A172 (cell line): ENCODE data around the gene PIGO. TPM values are rescaled to one million over a fixed set of nuclear protein-coding genes. Genes with fewer than 3 reads are reported as not detected.

Experiments used
- DNase-seq: peaks from one replicate; pipeline ENCODE4 v3.0.0-alpha.2; 2015; ENCODE audit warnings: low spot score
- total RNA-seq: library from RNA; depleted of rRNA; stranded (reverse); fragments of >200 nt; shearing (Covaris generic); gene quantifications from 2 replicates; pipeline ENCODE4 v1.2.3, GENCODE V29; 2014

Gene PIGO
- total RNA-seq, 1 experiment from 2014 or later = 16.6 TPM

DNA sequence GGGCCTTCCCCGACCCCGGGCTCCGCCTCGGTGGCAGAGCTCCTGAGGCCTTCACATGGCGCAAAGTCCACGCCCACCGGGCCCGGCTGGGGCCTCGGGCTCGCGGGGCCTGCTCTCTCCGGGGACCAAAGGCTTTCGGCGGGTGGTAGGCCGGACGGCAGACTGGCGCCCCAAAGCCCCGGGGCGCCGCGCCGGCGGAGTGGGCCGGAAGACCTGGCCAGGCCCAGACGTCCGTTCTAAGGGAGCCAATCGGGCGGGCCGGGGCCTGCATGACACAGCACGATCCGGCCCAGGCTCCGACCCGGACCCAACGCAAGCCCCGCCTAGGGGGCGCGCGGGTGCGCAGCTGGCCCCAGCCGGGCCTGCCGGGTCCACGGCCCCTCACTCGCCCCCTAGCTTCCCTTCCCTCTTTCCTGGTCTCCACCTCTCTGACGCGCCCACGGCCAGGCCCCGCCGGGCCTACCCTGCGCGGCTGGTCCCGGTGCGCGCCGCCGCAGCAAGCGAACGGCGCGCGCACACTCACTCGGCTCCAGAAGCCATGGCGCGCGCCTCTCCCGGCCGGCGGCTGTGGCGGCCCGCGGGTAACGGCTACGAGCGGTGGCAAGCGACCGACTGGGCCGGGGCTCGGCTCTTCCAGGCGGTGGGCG is 24.5 kb downstream of the PIGO start:
- DNase-seq = peak; percentile 61

DNA sequence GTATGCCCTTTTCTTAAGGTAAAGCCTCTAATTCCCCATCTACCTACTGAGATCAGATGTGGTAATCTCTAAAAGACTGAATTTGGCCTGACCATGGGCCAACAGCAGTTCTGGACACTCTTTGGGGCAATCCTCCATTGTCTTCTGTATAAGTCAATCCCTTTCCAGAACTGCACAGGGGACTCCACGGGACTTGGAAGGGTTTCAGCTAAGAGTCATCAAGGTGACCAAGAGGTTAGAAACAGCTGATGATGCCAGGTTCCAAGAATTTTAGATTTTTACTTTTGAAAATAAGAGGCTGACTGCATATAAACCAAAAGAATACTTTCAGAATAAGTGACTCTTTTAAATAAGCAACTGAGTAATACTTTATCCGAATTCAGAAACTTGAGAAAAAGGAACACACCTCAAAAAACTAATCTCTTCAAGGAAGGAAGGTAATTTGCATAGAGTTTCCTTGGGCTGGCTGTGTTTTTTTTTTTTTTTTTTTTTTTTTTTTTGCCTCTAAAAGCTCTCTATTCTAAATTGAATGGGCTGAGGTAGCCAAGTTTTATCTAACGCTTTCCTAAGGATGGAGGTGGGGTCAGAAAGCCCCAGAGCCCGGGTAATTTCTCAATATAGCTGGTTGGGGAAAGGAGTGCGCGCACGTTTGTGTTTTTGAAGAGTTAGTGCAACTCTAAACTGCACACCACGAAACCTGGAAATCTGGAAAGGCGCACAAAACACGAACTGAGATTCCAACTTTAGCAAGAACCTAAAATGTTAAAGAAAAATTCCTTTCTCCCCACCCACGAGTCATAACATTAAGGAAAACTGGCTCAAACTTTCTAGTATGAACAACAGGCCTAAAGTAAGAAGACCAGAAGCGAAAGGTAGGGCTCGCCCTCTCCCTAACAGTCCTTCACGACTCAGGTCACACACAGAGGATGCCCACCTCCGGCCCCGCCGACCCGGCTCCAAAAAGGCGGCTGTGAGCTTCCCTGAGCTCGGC is 25.3 kb downstream of the PIGO start:
- peak; percentile 45 for DNase-seq

DNA sequence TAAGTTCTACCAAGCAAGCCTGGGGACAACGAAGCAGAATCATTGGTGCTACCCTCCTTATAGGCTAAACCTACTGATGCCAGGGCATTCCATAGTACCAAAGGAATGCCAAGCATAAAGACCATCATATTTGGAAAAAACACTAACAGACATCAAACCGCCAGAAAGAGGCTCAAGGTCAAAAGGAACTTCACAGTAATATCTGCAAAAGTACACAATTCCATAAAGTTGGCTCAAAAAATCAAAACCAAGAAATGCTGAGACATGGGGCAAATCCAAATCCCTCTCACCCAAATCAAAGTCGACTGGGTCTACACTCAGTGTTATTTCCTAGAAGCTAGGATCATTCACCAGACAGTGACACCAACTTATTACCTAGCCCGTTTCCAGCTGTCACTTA is 27.4 kb downstream of the PIGO start:
- no peak for DNase-seq

DNA sequence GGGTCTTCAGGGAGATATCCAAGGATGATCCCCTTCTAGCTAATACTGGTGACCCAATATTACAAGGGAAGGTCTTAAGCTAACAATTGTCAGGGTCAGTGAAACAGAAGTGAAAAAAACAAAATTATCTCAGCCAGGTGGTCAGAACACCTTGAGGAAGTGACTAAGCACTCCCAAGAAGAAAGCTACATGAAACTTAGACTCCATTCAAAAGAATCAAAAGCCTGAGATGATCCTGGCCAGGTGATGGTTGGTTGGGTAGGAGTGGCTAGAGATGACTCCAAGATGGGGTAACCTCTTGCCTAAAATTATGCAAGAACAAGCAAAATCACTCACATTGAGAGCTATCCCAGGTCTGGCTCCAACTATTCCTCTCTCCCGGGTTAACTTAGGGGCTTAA is 29.3 kb downstream of the PIGO start:
- no peak for DNase-seq

DNA sequence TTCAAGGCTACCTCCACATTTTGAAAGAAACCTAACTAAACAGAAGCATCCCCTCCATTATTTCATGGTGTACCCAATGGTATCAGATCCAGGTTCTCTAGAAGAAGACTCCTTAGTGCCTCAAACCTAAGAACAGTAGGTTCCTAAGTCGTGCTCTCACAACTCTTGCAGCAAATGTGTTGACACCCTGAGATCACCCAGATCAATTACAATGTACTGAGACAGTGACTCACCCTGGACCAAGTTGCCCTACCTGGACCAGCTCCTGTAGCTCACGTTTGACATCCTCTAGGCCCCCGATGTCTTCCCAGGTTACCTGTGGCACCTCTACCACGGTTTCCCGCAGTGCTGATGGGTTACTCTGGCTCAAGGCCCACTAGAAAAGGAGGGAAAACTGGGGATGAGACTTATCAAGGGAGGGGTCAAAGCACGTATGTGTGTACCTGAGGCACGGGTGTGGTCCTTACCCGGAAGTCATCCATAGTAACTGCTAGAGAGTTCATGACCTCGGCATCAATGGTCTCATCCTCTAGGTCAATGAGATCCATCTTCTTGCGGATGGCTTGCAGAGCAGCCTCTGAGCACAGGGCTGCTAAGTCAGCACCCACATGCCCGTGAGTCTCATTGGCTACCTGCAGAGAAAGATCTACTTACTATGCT is 35.7 kb downstream of the PIGO start:
- DNase-seq = no peak

DNA sequence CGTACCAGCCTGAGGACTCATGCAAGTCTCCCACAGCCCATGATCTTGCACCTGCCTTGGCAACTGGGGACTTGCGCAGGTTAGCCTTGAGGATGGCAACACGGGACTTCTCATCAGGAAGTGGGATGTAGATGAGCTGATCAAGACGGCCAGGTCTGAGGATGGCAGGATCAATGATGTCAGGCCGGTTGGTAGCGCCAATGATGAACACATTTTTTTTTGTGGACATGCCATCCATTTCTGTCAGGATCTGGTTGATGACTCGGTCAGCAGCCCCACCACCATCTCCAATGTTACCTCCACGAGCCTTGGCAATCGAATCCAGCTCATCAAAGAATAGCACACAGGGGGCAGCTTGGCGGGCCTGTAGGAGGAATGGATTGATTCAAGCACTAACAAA is 37.0 kb downstream of the PIGO start:
- no peak for DNase-seq

DNA sequence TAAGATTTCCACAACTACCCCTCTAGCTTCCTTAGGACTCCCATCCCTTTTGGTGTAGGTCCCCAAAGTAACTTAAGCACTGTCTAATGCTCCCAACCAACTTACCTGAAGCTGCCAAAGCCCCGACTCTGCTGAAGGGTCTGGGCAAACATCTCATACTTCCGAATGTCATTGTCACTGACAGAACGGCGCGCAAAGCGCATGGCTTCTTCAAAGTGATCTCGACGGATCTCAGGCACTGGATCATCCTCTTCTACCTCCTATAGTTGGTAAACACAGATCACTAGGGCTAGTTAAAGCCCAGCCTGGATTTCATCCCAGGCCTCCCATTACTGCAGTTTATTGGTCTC is 39.1 kb downstream of the PIGO start:
- no peak for DNase-seq

DNA sequence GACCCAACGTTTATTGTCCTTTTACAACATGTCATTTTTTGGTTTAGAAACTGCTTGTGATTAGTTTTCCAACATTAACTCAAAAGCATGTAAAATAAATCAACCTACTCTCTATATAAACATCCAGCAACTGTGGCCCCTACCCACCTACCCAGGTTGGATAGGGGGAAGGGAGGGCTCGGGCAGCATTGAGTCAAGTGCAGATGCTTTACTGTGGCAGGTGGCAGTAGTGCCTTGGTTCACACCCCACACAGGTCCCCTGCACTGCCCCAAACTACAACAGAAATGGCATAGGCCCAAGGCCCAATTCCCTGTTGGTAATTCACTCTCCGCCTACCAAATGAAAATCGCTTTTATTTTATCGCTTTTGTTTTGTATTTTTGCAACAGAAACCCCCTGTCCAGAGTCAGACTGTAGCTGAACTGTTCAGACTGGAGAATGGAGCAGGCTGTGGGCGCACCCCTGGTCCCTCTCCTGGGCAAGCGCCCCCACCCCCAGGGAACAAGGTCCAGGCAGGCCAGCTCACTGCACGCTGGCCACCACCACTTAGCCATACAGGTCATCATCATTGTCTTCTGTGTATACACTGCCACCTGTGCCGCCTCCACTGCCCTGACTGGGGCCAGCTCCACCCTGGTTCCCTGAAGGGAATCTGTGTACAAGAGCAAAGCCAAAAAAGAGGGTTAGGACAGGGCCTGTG is 39.7 kb downstream of the PIGO start:
- DNase-seq = no peak

DNA sequence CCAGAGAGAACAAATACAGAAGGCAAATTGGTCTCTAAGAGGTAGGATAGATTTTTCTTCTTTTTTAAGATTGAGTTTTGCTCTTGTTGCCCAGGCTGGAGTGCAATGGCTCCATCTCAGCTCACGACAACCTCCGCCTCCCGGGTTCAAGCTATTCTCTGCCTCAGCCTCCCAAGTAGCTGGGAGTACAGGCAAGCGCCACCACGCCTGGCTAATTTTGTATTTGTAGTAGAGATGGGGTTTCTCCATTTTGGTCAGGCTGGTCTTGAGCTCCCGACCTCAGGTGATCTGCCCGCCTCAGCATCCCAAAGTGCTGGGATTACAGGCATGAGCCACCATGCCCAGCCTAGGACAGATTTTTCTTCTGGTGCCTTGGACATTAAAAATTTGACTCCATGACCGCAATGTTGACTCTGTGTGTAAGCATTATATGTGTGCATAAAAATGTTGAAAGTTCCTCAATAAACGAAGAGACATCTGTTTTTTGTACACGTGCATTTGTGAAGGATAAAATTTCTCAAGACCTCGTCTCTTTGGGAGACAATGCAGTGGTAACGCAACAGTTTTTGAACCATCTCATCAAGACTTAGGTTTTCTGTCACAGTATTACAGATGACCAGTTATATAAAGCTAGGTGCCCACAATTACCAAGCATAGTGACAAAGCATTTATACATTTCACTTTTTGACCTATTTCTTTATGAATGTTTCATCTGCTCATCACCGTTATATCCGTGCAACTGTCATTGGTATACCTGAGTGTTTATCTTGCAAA is 41.3 kb downstream of the PIGO start:
- DNase-seq = no peak

DNA sequence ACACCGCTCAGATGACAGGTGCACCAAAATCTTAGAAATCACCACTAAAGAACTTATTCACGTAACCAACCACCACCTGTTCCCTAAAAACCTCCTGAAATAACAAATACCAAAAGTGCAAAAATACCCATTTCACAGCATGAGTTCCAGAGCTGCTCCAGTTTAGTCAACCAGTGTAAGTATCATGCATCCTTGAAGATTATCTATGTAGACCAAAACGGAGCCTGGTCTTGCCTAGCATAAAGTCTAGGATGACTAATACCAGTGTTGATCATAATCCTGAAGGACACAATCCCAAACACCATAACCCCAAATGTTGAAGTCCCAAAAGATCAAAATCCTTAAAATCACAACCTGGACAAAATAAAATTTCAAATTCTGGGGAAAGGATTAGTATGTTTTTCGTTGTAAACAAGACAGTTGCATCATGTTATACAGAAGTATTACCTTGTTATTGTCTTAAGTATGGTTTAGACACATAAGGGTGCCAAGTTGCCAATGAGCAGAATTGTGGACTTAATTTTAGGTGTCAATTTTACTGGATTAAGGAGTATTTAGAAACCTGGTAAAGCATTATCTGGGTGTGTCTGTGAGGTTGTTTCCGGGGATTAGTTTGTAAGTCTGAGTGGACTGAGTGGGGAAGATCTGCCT is 42.1 kb downstream of the PIGO start:
- no peak for DNase-seq

DNA sequence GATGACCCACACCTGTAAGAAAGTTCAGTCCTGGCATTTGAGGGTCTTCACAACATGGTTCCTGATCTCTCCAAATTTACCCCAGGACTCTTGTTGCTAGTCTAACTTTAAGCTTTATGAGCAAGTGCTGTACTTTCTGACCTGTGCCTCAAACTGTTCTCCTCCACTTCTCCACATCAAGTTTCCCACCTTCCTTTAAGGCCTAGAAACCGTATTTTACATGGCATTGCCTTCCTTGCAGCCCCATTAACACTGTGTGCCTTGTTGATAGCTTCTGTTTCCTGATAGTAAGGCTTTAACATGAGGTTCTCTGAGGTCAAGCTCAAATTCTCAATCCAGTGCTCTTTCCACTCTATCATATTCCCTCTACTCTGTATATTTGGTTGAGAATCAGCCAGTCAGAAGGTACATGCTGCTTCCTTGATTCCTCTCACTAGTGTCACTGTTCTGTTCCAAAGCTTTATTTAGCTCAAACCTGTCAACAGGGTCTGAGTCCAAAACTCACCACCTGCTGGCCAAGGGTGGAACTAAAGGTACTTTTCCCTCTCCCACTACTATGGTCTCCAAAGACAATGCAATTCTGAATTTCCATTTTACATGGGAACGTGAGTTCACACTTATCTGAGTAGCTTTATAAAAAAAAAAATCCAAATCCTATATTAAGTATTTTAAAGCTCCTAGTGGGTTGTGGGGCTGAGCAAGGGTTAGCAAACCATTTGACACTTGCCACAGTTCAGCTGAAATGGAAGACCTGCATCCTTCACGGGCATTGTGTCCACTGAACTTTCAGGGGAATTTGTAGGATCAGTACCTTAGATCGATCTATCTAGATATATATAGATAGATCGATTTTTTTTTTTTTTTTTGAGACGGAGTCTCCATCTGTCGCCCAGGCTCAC is 45.1 kb downstream of the PIGO start:
- DNase-seq = peak; percentile 45

DNA sequence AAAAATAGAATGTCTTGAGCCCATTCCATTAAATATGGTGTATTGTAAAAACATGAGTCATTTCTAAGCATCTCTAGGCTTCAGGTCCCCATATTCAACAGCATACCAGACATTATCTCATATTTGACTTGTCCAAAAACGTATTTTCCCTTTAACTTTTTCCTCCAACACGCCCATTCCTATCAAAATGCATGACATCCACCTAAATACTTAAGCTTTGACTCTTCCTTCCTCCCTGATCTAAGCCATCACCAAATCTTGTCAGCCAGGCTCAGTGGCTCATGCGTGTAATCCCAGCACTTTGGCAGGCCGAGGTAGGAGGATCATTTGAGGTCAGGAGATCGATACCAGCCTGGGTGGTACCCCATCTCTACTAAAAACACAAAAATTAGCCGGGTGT is 47.9 kb downstream of the PIGO start:
- DNase-seq = no peak

DNA sequence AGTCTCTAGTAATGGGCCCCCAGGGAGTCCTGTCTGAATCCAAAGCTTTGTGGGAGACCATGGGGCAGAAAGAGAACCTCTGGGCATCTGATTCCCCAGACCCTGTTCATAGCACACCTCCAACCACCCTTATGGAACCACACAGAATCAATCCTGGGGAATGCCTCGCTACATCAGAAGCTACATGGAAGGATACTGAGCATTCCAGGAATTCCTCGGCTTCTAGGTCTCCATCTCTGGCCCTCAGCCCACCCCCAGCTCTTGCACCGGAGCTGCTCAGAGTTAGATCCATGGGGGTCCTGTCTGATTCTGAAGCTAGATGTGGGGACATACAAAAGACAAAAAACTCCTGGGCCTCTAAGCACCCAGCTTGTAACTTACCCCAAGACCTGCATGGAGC is 52.3 kb downstream of the PIGO start:
- no peak for DNase-seq

DNA sequence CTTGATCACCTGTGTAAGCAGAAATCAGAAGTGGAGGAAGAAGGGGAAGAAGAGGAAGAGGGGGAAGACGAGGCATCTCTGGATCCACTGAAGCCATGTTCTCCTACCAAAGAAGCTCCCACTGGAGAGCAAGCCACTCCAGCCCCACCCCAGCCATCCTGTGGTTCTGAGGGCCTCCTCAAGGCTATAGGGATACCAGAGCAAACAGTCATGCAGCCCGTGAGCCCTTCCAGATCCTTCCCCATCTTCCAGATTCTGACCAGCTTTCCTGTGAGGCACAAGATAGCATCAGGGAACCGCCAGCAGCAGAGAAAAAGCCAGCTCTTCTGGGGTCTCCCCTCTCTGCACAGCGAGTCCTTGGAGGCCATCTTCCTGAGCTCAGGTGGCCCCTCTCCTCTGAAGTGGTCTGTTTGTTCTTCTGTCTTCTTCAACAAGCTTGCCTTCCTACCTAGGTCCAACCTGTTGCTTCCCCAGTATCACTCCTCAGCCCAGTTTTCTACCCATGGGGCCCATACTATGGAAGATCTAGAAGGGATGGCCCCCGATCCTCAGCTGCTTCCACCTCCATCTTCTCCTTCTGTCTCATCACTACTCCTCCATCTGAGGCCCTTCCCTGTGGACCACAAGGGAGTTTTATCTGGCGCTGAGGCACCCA is 53.4 kb downstream of the PIGO start:
- no peak for DNase-seq

DNA sequence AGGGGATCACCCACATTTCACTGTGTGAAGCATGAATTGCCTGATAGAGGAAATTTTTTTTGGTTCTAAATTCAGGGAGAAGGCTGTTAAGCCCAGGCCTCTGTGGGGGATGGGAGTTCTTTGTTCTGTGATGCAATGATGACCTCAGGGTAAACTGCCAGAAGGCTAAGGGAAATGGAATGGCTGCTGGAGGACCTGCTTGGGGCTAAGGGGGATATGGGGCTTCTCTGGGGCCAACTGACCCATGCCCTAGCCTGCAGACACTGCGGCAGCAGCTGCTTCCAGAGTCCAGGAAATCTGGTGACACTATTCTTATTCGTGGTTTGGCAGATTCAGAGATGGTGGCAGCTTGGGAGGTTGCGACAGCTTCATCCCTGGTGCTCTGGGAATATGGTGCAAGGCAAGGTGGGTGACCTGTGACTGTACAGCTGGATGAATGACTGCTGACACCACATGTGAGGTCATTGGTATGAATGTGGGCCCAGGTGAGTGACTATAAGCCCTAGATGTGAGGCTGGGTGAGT is 54.2 kb downstream of the PIGO start:
- DNase-seq = peak; percentile 14
